Ascending aorta (tissue), 2 donors: ENCODE results near the gene UBE3B. TPM values are rescaled to one million over a fixed set of nuclear protein-coding genes. Genes with fewer than 3 reads are reported as not detected.
"Not testable (repeated sequence)": the region's sequence is repeated elsewhere in the genome, so short reads cannot be mapped to it uniquely, and the experiment has no call there.

Experiments
- DNase-seq, 2 donors: peaks; one replicate each; pipeline ENCODE4 v3.0.0-alpha.2; 2019; ENCODE audit warnings: low spot score in 2 of 2
- H3K27ac ChIP-seq, 2 donors: fragments of 200-600 bp; sonication (generic); one replicate each; pipeline ENCODE4 v1.5.1; 2016 to 2017; ENCODE audit warnings: mild to moderate bottlenecking in 1 of 2
- H3K27me3 ChIP-seq: fragments of 200-600 bp; sonication (generic); one replicate; pipeline ENCODE4 v1.5.1; 2017
- H3K36me3 ChIP-seq, 2 donors: fragments of 200-600 bp; sonication (generic); one replicate each; pipeline ENCODE4 v1.5.1; 2016
- H3K4me1 ChIP-seq, 2 donors: fragments of 200-600 bp; sonication (generic); one replicate each; pipeline ENCODE4 v1.5.1; 2016 to 2017; ENCODE audit warnings: mild to moderate bottlenecking in 1 of 2
- H3K4me3 ChIP-seq, 2 donors: fragments of 200-600 bp; sonication (generic); one replicate each; pipeline ENCODE4 v1.5.1; 2016 to 2017; ENCODE audit warnings: mild to moderate bottlenecking in 1 of 2
- H3K9me3 ChIP-seq, 2 donors: fragments of 200-600 bp; sonication (generic); one replicate each; pipeline ENCODE4 v1.5.1; 2016
- CTCF ChIP-seq, 3 experiments: fragments of 200-600 bp in 2 of 3; fragments of 450-650 bp in 1 of 3; sonication (generic) in 2 of 3; IDR thresholded peaks; one replicate each; pipeline ENCODE4 v1.5.1; 2016 to 2019; ENCODE audit warnings: antibody characterized with exemption in 3 of 3, mild to moderate bottlenecking in 1 of 3, moderate library complexity in 1 of 3
- intact Hi-C: fragments of 100-400 bp; cut with DNase I; formaldehyde crosslinking; loops from one replicate; pipeline ENCODE4 v1.15.1; 2023
- total RNA-seq: library from RNA; depleted of rRNA; stranded (reverse); fragments of >200 nt; gene quantifications from one replicate; pipeline ENCODE4 v1.1.0, GENCODE V29; 2016

The UBE3B gene
- total RNA-seq, 1 donor from 2014 or later, result 19.1 TPM

GRCh38 chr12:109439181-109439580, 38.3 kb upstream of the UBE3B start:
- no peaks in the 10 kb centered on the region for H3K4me1 ChIP-seq
- intact Hi-C loops, result loop anchor here (5.0 kb wide), 1 partner anchor 278 kb away; no protein-coding TSS in a partner anchor
- no peaks in the 10 kb centered on the region for H3K27me3 ChIP-seq
- no peak for TF ChIP-seq CTCF (IDR thresholded peaks at IDR 0.05)
- H3K27ac ChIP-seq, result peak overlapping the region in 1 of 2 donors; percentile 25
- no peaks in the 10 kb centered on the region for H3K9me3 ChIP-seq
- H3K36me3 ChIP-seq, result peaks cover 3 to 7% of the 10 kb centered on the region in 2 donors
- DNase-seq, result no peak
- no peak overlapping the region for H3K4me3 ChIP-seq

- intact Hi-C loops, result loop anchor here (5.0 kb wide), 1 partner anchor 277 kb away; no protein-coding TSS in a partner anchor
These were observed 37.5 kb upstream of the UBE3B start for GRCh38 chr12:109439951-109440350.

GRCh38 chr12:109440851-109441490, 36.5 kb upstream of the UBE3B start:
- no peaks in the 10 kb centered on the region for H3K27me3 ChIP-seq
- no peak for DNase-seq
- no peak for TF ChIP-seq CTCF (IDR thresholded peaks at IDR 0.05)
- peaks cover 14 to 15% of the 10 kb centered on the region in 2 donors for H3K36me3 ChIP-seq
- no peak overlapping the region for H3K27ac ChIP-seq
- intact Hi-C loops, result no loop called here
- no peaks in the 10 kb centered on the region for H3K9me3 ChIP-seq
- H3K4me1 ChIP-seq, result no peaks in the 10 kb centered on the region
- H3K4me3 ChIP-seq, result no peak overlapping the region

More at GRCh38 chr12:109439951-109440350, 37.5 kb upstream of the UBE3B start:
- not testable (repeated sequence) for H3K27ac ChIP-seq, H3K27me3 ChIP-seq, H3K4me1 ChIP-seq, DNase-seq, H3K36me3 ChIP-seq, H3K9me3 ChIP-seq, H3K4me3 ChIP-seq

- no peak for TF ChIP-seq CTCF (IDR thresholded peaks at IDR 0.05)
- H3K27ac ChIP-seq, result peak overlapping the region; percentile 33 to 34
- no peak for DNase-seq
- no peak overlapping the region for H3K4me3 ChIP-seq
- H3K4me1 ChIP-seq, result no peaks in the 10 kb centered on the region
- H3K36me3 ChIP-seq, result peaks cover 33 to 36% of the 10 kb centered on the region in 2 donors
- H3K9me3 ChIP-seq, result no peaks in the 10 kb centered on the region
- no peaks in the 10 kb centered on the region for H3K27me3 ChIP-seq
- intact Hi-C loops, result no loop called here
These were observed 33.6 kb upstream of the UBE3B start for GRCh38 chr12:109443794-109444193.

GRCh38 chr12:109444259-109444658, 33.2 kb upstream of the UBE3B start:
- no peak for TF ChIP-seq CTCF (IDR thresholded peaks at IDR 0.05)
- no peaks in the 10 kb centered on the region for H3K4me1 ChIP-seq
- no peak overlapping the region for H3K4me3 ChIP-seq
- DNase-seq, result no peak
- H3K27me3 ChIP-seq, result no peaks in the 10 kb centered on the region
- peak overlapping the region; percentile 33 to 34 for H3K27ac ChIP-seq
- intact Hi-C loops, result no loop called here
- H3K9me3 ChIP-seq, result no peaks in the 10 kb centered on the region
- H3K36me3 ChIP-seq, result peaks cover 34 to 36% of the 10 kb centered on the region in 2 donors

- DNase-seq, result no peak
- Histone ChIP-seq H3K27ac (peak overlapping the region in 1 of 2 donors; percentile 19), H3K36me3 (peaks cover 36 to 38% of the 10 kb centered on the region in 2 donors), H3K4me3 (no peak overlapping the region), H3K27me3 (no peaks in the 10 kb centered on the region), H3K4me1 (no peaks in the 10 kb centered on the region), H3K9me3 (no peaks in the 10 kb centered on the region)
- intact Hi-C loops, result no loop called here
- no peak for TF ChIP-seq CTCF (IDR thresholded peaks at IDR 0.05)
These were observed 32.2 kb upstream of the UBE3B start for GRCh38 chr12:109445191-109445609.
